GM18951 (cell line): ENCODE measurements around the gene TRPC4.

ENCODE experiments used
- POLR2A ChIP-seq: IDR thresholded peaks from 4 replicates; pipeline ENCODE4 v1.6.1; 2011; ENCODE audit warnings: mild to moderate bottlenecking; ENCODE audit not compliant: insufficient read length, insufficient read depth; ENCODE audit errors: extremely low read depth
- in situ Hi-C: fragments of 300-500 bp; cut with MboI; formaldehyde crosslinking; loops from one replicate; pipeline ENCODE4 v1.12.0; 2022; ENCODE audit warnings: low sequenced_read_pairs, mixed read lengths, inconsistent platforms; ENCODE audit not compliant: unreplicated experiment

The TRPC4 gene

GRCh38 chr13:37681281-37682032 lies 188.1 kb downstream of the TRPC4 start:
- in situ Hi-C loops = no loop called here

GRCh38 chr13:37680137-37680536 lies 189.4 kb downstream of the TRPC4 start:
- in situ Hi-C loops = no loop called here
- TF ChIP-seq POLR2A = no peak

More at GRCh38 chr13:37681281-37682032, 188.1 kb downstream of the TRPC4 start:
- TF ChIP-seq POLR2A = no peak

- TF ChIP-seq POLR2A = no peak
- in situ Hi-C loops = no loop called here
These were observed 190.5 kb downstream of the TRPC4 start for GRCh38 chr13:37679043-37679442.

GRCh38 chr13:37669845-37670244 lies 199.7 kb downstream of the TRPC4 start:
- in situ Hi-C loops = no loop called here
- TF ChIP-seq POLR2A = no peak

GRCh38 chr13:37667702-37668101 lies 201.9 kb downstream of the TRPC4 start:
- no peak for TF ChIP-seq POLR2A
- in situ Hi-C loops = no loop called here

- TF ChIP-seq POLR2A = no peak
- in situ Hi-C loops = no loop called here
These were observed 203.5 kb downstream of the TRPC4 start for GRCh38 chr13:37666036-37666435.

- in situ Hi-C loops = no loop called here
- TF ChIP-seq POLR2A = no peak
These were observed 204.2 kb downstream of the TRPC4 start for GRCh38 chr13:37665420-37665819.

GRCh38 chr13:37663724-37664123 lies 205.8 kb downstream of the TRPC4 start:
- TF ChIP-seq POLR2A = no peak
- in situ Hi-C loops = no loop called here

- no peak for TF ChIP-seq POLR2A
- in situ Hi-C loops = no loop called here
These were observed 206.9 kb downstream of the TRPC4 start for GRCh38 chr13:37662624-37663023.

- no peak for TF ChIP-seq POLR2A
- in situ Hi-C loops = no loop called here
These were observed 211.6 kb downstream of the TRPC4 start for GRCh38 chr13:37657956-37658355.

- in situ Hi-C loops = no loop called here
- TF ChIP-seq POLR2A = no peak
These were observed 212.4 kb downstream of the TRPC4 start for GRCh38 chr13:37657134-37657533.

- TF ChIP-seq POLR2A = no peak
- in situ Hi-C loops = no loop called here
These were observed 213.2 kb downstream of the TRPC4 start for GRCh38 chr13:37656247-37656940.

GRCh38 chr13:37652596-37652995 lies 217.0 kb downstream of the TRPC4 start:
- in situ Hi-C loops = no loop called here
- TF ChIP-seq POLR2A = no peak

GRCh38 chr13:37651891-37652290 lies 217.7 kb downstream of the TRPC4 start:
- TF ChIP-seq POLR2A = no peak
- in situ Hi-C loops = no loop called here
